Measurements from ENCODE around the gene SCNM1. TPM values are rescaled to one million over a fixed set of nuclear protein-coding genes. Genes with fewer than 3 reads are reported as not detected.
"Not testable (repeated sequence)": the region's sequence is repeated elsewhere in the genome, so short reads cannot be mapped to it uniquely, and the experiment has no call there.

The SCNM1 gene
- total and polyA plus RNA-seq, 4 donors: 4.8 to 14.3 (median 10.5) TPM

- 73% methylated on average over 1 of the region's 1 CpG for WGBS
- DNase-seq (ENCODE audit: low spot score): no peak
- no peak overlapping the region for H3K27ac ChIP-seq (ENCODE audit: low read depth in 1 of 2, low read length in 2 of 2)
- no peaks in the 10 kb centered on the region for H3K36me3 ChIP-seq (ENCODE audit: control insufficient read depth in 4 of 4, insufficient read depth in 3 of 4, low read depth in 1 of 4, low read length in 3 of 4)
- no peaks in the 10 kb centered on the region for H3K9me3 ChIP-seq (ENCODE audit: control insufficient read depth in 4 of 4, low read length in 3 of 4)
- no peak overlapping the region for H3K9ac ChIP-seq (ENCODE audit: low read depth in 1 of 2, low read length in 2 of 2)
- no peaks in the 10 kb centered on the region for H3K27me3 ChIP-seq (ENCODE audit: control insufficient read depth in 4 of 4, insufficient read depth in 4 of 4, low read length in 3 of 4)
- H3K4me3 ChIP-seq (ENCODE audit: low read depth in 1 of 3, low read length in 3 of 3): no peak overlapping the region
- peaks cover 2 to 16% (median 10%) of the 10 kb centered on the region in 4 donors for H3K4me1 ChIP-seq (ENCODE audit: control insufficient read depth in 4 of 4, insufficient read depth in 4 of 4, low read length in 3 of 4)
- TF ChIP-seq HNF4G (IDR thresholded peaks at IDR 0.05) (no peak), HNF4A (conservative IDR thresholded peaks at IDR 0.05) (no peak), GABPA (IDR thresholded peaks at IDR 0.05 in 1 of 2, conservative IDR thresholded peaks at IDR 0.05 in 1 of 2) (no peak)
Observed at GRCh38 chr1:151193856-151194255, 27.9 kb downstream of the SCNM1 start.

DNA sequence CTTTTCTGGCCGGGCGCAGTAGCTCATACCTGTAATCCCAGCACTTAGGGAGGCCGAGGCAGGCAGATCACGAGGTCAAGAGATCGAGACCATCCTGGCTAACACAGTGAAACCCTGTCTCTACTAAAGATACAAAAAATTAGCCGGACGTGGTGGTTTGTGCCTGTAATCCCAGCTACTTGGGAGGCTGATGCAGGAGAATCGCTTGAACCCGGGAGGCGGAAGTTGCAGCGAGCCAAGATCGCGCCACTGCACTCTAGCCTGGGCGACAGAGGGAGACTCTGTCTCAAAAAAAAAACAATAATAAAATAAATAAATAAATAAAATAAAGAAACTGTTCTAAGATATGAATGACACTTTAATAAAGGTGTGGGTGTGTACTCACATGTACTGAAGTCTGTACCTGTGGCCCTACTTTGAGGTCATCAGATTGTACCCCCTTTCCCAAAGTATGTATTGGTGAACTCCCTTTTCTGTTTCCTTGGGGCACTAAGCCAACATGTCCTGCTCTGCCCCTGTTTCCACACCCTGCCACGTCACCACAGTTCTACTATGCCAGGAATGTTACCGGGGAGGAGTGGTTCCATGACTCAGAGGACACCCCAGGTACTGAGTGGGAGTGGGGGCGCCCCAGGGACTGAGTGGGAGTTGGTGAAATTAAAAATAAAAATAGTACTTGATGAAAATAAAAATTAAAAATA lies 29.1 kb downstream of the SCNM1 start:
- peaks cover 1 to 16% (median 10%) of the 10 kb centered on the region in 4 donors for H3K4me1 ChIP-seq (ENCODE audit: control insufficient read depth in 4 of 4, insufficient read depth in 4 of 4, low read length in 3 of 4)
- not testable (repeated sequence) for H3K9me3 ChIP-seq (ENCODE audit: control insufficient read depth in 4 of 4, low read length in 3 of 4); DNase-seq (ENCODE audit: low spot score); H3K4me3 ChIP-seq (ENCODE audit: low read depth in 1 of 3, low read length in 3 of 3); H3K36me3 ChIP-seq (ENCODE audit: control insufficient read depth in 4 of 4, insufficient read depth in 3 of 4, low read depth in 1 of 4, low read length in 3 of 4); H3K27me3 ChIP-seq (ENCODE audit: control insufficient read depth in 4 of 4, insufficient read depth in 4 of 4, low read length in 3 of 4); H3K9ac ChIP-seq (ENCODE audit: low read depth in 1 of 2, low read length in 2 of 2); H3K27ac ChIP-seq (ENCODE audit: low read depth in 1 of 2, low read length in 2 of 2)
- 72% methylated on average over 17 of the region's 17 CpGs for WGBS
- TF ChIP-seq HNF4A (conservative IDR thresholded peaks at IDR 0.05) (peak in 1 of 2 donors; percentile 13), SP1 (IDR thresholded peaks at IDR 0.05) (peak; percentile 31), RXRA (IDR thresholded peaks at IDR 0.05) (peak; percentile 44 to 54)
- TF ChIP-seq, protein P1, sequence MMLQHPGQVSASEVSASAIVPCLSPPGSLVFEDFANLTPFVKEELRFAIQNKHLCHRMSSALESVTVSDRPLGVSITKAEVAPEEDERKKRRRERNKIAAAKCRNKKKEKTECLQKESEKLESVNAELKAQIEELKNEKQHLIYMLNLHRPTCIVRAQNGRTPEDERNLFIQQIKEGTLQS (IDR thresholded peaks at IDR 0.05): peak; percentile 22

DNA sequence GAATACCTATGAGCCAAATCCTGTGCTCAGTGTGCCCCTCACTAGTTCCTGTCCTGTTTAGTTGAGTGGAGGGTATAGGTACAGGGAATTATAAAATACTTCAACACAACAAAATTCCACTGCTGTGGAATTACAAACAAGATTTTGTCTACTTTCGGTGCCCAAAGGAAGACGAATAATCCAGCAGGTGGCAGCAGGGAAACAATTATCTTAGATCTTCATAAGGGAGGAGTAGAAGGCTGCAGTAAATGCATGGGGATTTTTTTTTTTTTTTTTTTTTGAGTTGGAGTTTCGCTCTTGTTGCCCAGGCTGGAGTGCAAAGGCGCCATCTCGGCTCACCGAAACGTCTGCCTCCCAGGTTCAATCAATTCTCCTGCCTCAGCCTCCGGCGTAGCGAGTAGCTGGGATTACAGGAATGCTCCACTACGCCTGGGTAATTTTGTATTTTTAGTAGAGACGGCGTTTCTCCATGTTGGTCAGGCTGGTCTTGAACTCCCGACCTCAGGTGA lies 30.4 kb downstream of the SCNM1 start:
- TF ChIP-seq HNF4G (IDR thresholded peaks at IDR 0.05): no peak
- TF ChIP-seq CTCF (IDR thresholded peaks at IDR 0.05; ENCODE audit: low read depth, low read length, missing input control): peak; percentile 61
- no peak for TF ChIP-seq FOXA2 (IDR thresholded peaks at IDR 0.05)
- TF ChIP-seq RXRA (IDR thresholded peaks at IDR 0.05): peak in 1 of 2 donors; percentile 9
- peak in 1 of 2 donors; percentile 19 for TF ChIP-seq HNF4A (conservative IDR thresholded peaks at IDR 0.05)
- peak; percentile 78 to 81 for TF ChIP-seq RAD21 (IDR thresholded peaks at IDR 0.05)
- TF ChIP-seq, protein P1 (IDR thresholded peaks at IDR 0.05): no peak
- no peak for TF ChIP-seq FOXA1 (IDR thresholded peaks at IDR 0.05)
- TF ChIP-seq EGR1 (IDR thresholded peaks at IDR 0.05; ENCODE audit: low read depth in 2 of 2): no peak
- peak; percentile 41 for TF ChIP-seq SP1 (IDR thresholded peaks at IDR 0.05)
- TF ChIP-seq, protein P2, sequence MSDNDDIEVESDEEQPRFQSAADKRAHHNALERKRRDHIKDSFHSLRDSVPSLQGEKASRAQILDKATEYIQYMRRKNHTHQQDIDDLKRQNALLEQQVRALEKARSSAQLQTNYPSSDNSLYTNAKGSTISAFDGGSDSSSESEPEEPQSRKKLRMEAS (IDR thresholded peaks at IDR 0.05): no peak
- TF ChIP-seq YY1 (IDR thresholded peaks at IDR 0.05): peak; percentile 36
- no peaks in the 10 kb centered on the region for H3K9me3 ChIP-seq (ENCODE audit: control insufficient read depth in 4 of 4, low read length in 3 of 4)
- no peaks in the 10 kb centered on the region for H3K27me3 ChIP-seq (ENCODE audit: control insufficient read depth in 4 of 4, insufficient read depth in 4 of 4, low read length in 3 of 4)
- no peaks in the 10 kb centered on the region for H3K36me3 ChIP-seq (ENCODE audit: control insufficient read depth in 4 of 4, insufficient read depth in 3 of 4, low read depth in 1 of 4, low read length in 3 of 4)
- H3K27ac ChIP-seq (ENCODE audit: low read depth in 1 of 2, low read length in 2 of 2): peak overlapping the region; percentile 31 to 42
- H3K9ac ChIP-seq (ENCODE audit: low read depth in 1 of 2, low read length in 2 of 2): peak overlapping the region in 1 of 2 donors; percentile 74
- peak; percentile 56 for DNase-seq (ENCODE audit: low spot score)
- peak overlapping the region in 1 of 3 donors; percentile 20 for H3K4me3 ChIP-seq (ENCODE audit: low read depth in 1 of 3, low read length in 3 of 3)
- 36% methylated on average over 14 of the region's 14 CpGs for WGBS
- H3K4me1 ChIP-seq (ENCODE audit: control insufficient read depth in 4 of 4, insufficient read depth in 4 of 4, low read length in 3 of 4): peaks cover 1 to 23% (median 12%) of the 10 kb centered on the region in 4 donors

All from liver (tissue), 9 donors.